H9 (cell line): Measurements from ENCODE around the gene ARHGEF25. TPM values are rescaled to one million over a fixed set of nuclear protein-coding genes. Genes with fewer than 3 reads are reported as not detected.

Source experiments
- DNase-seq: peaks from one replicate; pipeline ENCODE4 v3.0.0-alpha.2; 2017
- H2AFZ ChIP-seq: one replicate; pipeline ENCODE4 v1.6.1; 2013; ENCODE audit warnings: mild to moderate bottlenecking, low read length, control low read depth, moderate library complexity
- H2AK5ac ChIP-seq: 2 replicates; pipeline ENCODE4 v1.6.1; 2013; ENCODE audit warnings: low read length, control low read depth, mixed read lengths; ENCODE audit not compliant: insufficient read length
- H2BK120ac ChIP-seq: one replicate; pipeline ENCODE4 v1.6.1; 2013; ENCODE audit warnings: low read depth, mild to moderate bottlenecking, low read length, control low read depth, inconsistent platforms; ENCODE audit not compliant: poor library complexity, severe bottlenecking
- H2BK12ac ChIP-seq: 2 replicates; pipeline ENCODE4 v1.6.1; 2013; ENCODE audit warnings: low read length, control low read depth, mixed read lengths, low read depth; ENCODE audit not compliant: insufficient read length
- H2BK15ac ChIP-seq: 2 replicates; pipeline ENCODE4 v1.6.1; 2013; ENCODE audit warnings: low read depth, low read length, control low read depth
- H2BK20ac ChIP-seq: one replicate; pipeline ENCODE4 v1.6.1; 2013; ENCODE audit warnings: low read depth, mild to moderate bottlenecking, low read length, control low read depth, inconsistent platforms; ENCODE audit not compliant: poor library complexity, severe bottlenecking
- H2BK5ac ChIP-seq: 2 replicates; pipeline ENCODE4 v1.6.1; 2013; ENCODE audit warnings: low read length, control low read depth, mixed read lengths; ENCODE audit not compliant: insufficient read length
- H3K14ac ChIP-seq: 2 replicates; pipeline ENCODE4 v1.6.1; 2013; ENCODE audit warnings: low read length, control low read depth; ENCODE audit not compliant: insufficient read depth
- H3K18ac ChIP-seq: 2 replicates; pipeline ENCODE4 v1.6.1; 2013; ENCODE audit warnings: low read depth, mild to moderate bottlenecking, mixed read lengths, low read length, control low read depth; ENCODE audit not compliant: insufficient read length
- H3K23ac ChIP-seq: 2 replicates; pipeline ENCODE4 v1.6.1; 2013; ENCODE audit warnings: low read length, control low read depth, mixed read lengths, low read depth; ENCODE audit not compliant: insufficient read length
- H3K23me2 ChIP-seq: 2 replicates; pipeline ENCODE4 v1.6.1; 2013; ENCODE audit warnings: low read depth, mild to moderate bottlenecking, mixed read lengths, low read length, control low read depth; ENCODE audit not compliant: insufficient read length, poor library complexity, severe bottlenecking
- H3K27ac ChIP-seq: 2 replicates; pipeline ENCODE4 v1.5.1; 2013; ENCODE audit warnings: low read length, control low read depth, mixed read lengths, low read depth; ENCODE audit not compliant: insufficient read length
- H3K27me3 ChIP-seq: 2 replicates; pipeline ENCODE4 v1.6.1; 2013; ENCODE audit warnings: low read length, control low read depth, inconsistent platforms; ENCODE audit not compliant: insufficient read depth
- H3K4ac ChIP-seq: 2 replicates; pipeline ENCODE4 v1.6.1; 2013; ENCODE audit warnings: low read depth, mild to moderate bottlenecking, control low read depth, inconsistent platforms, low read length, moderate library complexity
- H3K4me1 ChIP-seq: 2 replicates; pipeline ENCODE4 v1.6.1; 2013; ENCODE audit warnings: low read length, control low read depth, inconsistent platforms; ENCODE audit not compliant: insufficient read depth
- H3K4me2 ChIP-seq: 2 replicates; pipeline ENCODE4 v1.6.1; 2013; ENCODE audit warnings: low read length, control low read depth, mixed read lengths; ENCODE audit not compliant: insufficient read length, insufficient read depth
- H3K56ac ChIP-seq: 2 replicates; pipeline ENCODE4 v1.6.1; 2013; ENCODE audit warnings: low read depth, mild to moderate bottlenecking, mixed read lengths, low read length, control low read depth; ENCODE audit not compliant: insufficient read length
- H3K79me1 ChIP-seq: 2 replicates; pipeline ENCODE4 v1.6.1; 2013; ENCODE audit warnings: low read depth, mild to moderate bottlenecking, moderate library complexity, low read length, control low read depth, inconsistent platforms; ENCODE audit not compliant: insufficient read depth, poor library complexity, severe bottlenecking
- H3K79me2 ChIP-seq: 2 replicates; pipeline ENCODE4 v1.6.1; 2013; ENCODE audit warnings: low read length, control low read depth, inconsistent platforms; ENCODE audit not compliant: insufficient read depth
- H3K9ac ChIP-seq: 2 replicates; pipeline ENCODE4 v1.6.1; 2013; ENCODE audit warnings: low read length, control low read depth, mixed read lengths; ENCODE audit not compliant: insufficient read length; ENCODE audit errors: extremely low read depth
- H3K9me3 ChIP-seq: one replicate; pipeline ENCODE4 v1.6.1; 2013; ENCODE audit warnings: low read depth, low read length, inconsistent platforms; ENCODE audit not compliant: control insufficient read depth
- H3T11ph ChIP-seq: one replicate; pipeline ENCODE4 v1.6.1; 2013; ENCODE audit warnings: mild to moderate bottlenecking, low read length, control low read depth, inconsistent platforms
- H4K20me1 ChIP-seq: one replicate; pipeline ENCODE4 v1.6.1; 2013; ENCODE audit not compliant: control insufficient read depth, insufficient read length, insufficient read depth
- H4K5ac ChIP-seq: 2 replicates; pipeline ENCODE4 v1.6.1; 2013; ENCODE audit warnings: low read depth, mild to moderate bottlenecking, mixed read lengths, low read length, control low read depth; ENCODE audit not compliant: insufficient read length
- H4K8ac ChIP-seq: replicated peaks from 2 replicates; pipeline ENCODE4 v1.6.1; 2013; ENCODE audit warnings: low read length, control low read depth, mixed read lengths, low read depth; ENCODE audit not compliant: insufficient read length
- H4K91ac ChIP-seq: 2 replicates; pipeline ENCODE4 v1.6.1; 2013; ENCODE audit warnings: low read depth, mild to moderate bottlenecking, moderate library complexity, mixed read lengths, low read length, control low read depth; ENCODE audit not compliant: insufficient read length
- H3K27ac Mint-ChIP-seq, 3 experiments: 2 replicates in 2 of 3; 3 replicates in 1 of 3; pipeline ENCODE4 v1.8.0; 2020 to 2021; ENCODE audit warnings: mixed read lengths in 3 of 3, mild to moderate bottlenecking in 1 of 3, moderate library complexity in 1 of 3
- H3K27me3 Mint-ChIP-seq: 2 replicates; pipeline ENCODE4 v1.8.0; 2021; ENCODE audit warnings: low read depth, mild to moderate bottlenecking, moderate library complexity, mixed read lengths
- H3K36me3 Mint-ChIP-seq, 3 experiments: 2 replicates in 2 of 3; 3 replicates in 1 of 3; pipeline ENCODE4 v1.8.0; 2020 to 2021; ENCODE audit warnings: low read depth in 3 of 3, mixed read lengths in 3 of 3; ENCODE audit not compliant: insufficient read depth in 1 of 3
- H3K4me1 Mint-ChIP-seq, 2 experiments: 2 replicates each; pipeline ENCODE4 v1.8.0; 2020; ENCODE audit warnings: mixed read lengths in 2 of 2
- H3K4me3 Mint-ChIP-seq, 2 experiments: 2 replicates in 1 of 2; 3 replicates in 1 of 2; pipeline ENCODE4 v1.8.0; 2020 to 2021; ENCODE audit warnings: mild to moderate bottlenecking in 2 of 2, mixed read lengths in 2 of 2, moderate library complexity in 1 of 2
- H3K9me3 Mint-ChIP-seq, 2 experiments: 2 replicates in 1 of 2; 3 replicates in 1 of 2; pipeline ENCODE4 v1.8.0; 2020; ENCODE audit warnings: mild to moderate bottlenecking in 2 of 2, mixed read lengths in 2 of 2, moderate library complexity in 1 of 2
- CTCF ChIP-seq: fragments of 200-600 bp; sonication (generic); conservative IDR thresholded peaks from 3 replicates; pipeline ENCODE4 v1.8.0; 2021; ENCODE audit warnings: antibody characterized with exemption, mild to moderate bottlenecking
- WGBS: extraction: QIAGEN DNeasy Blood & Tissue Kit; methylation state at CpG from one replicate; pipeline ENCODE4 v1.1.7; 2013; ENCODE audit warnings: missing lambda C conversion rate, low lambda C conversion rate, mixed read lengths; ENCODE audit not compliant: insufficient read length; ENCODE audit errors: extremely low coverage; 5-methylcytosine and 5-hydroxymethylcytosine counted together
- total RNA-seq: library from RNA; stranded (reverse); gene quantifications from 2 replicates; pipeline ENCODE4 v1.2.1, GENCODE V29; 2021

Gene ARHGEF25
- total RNA-seq, 1 experiment from 2014 or later = 22.6 TPM

- no peak for DNase-seq
- H3K9me3 ChIP-seq = no peaks in the 10 kb centered on the region
- peak overlapping the region; percentile 89 for H3K4me2 ChIP-seq
- peak overlapping the region in 2 of 3 experiments; percentile 73 to 94; a peak in 3 of 7 replicates for H3K27ac Mint-ChIP-seq
- H2AFZ ChIP-seq = no peak overlapping the region
- no peaks in the 10 kb centered on the region for H4K20me1 ChIP-seq
- peak overlapping the region in 1 of 2 experiments; percentile 90; a peak in 1 of 5 replicates for H3K4me3 Mint-ChIP-seq
- no peak overlapping the region for H2BK120ac ChIP-seq
- no peak overlapping the region for H4K91ac ChIP-seq
- no peak for TF ChIP-seq CTCF
- H2BK20ac ChIP-seq = no peak overlapping the region
- no peaks in the 10 kb centered on the region for H3K79me1 ChIP-seq
- H2BK12ac ChIP-seq = no peak overlapping the region
- H4K8ac ChIP-seq = no peak overlapping the region
- H3K18ac ChIP-seq = no peak overlapping the region
- no peak overlapping the region for H2BK5ac ChIP-seq
- no peak overlapping the region for H2AK5ac ChIP-seq
- H3K4me1 ChIP-seq = peaks cover 3% of the 10 kb centered on the region
- peaks cover 19 to 22% of the 10 kb centered on the region in 2 experiments for H3K4me1 Mint-ChIP-seq
- no peak overlapping the region for H3K9ac ChIP-seq
- peaks cover 14% of the 10 kb centered on the region for H3K23me2 ChIP-seq
- no peak overlapping the region for H3T11ph ChIP-seq
- H3K36me3 Mint-ChIP-seq = peaks cover 12 to 59% (median 40%) of the 10 kb centered on the region in 3 experiments
- H3K14ac ChIP-seq = no peak overlapping the region
- H2BK15ac ChIP-seq = no peak overlapping the region
- H3K27me3 Mint-ChIP-seq = no peaks in the 10 kb centered on the region
- no peaks in the 10 kb centered on the region; a peak in 1 of 5 replicates for H3K9me3 Mint-ChIP-seq
- no peaks in the 10 kb centered on the region for H3K27me3 ChIP-seq
- H3K56ac ChIP-seq = no peak overlapping the region
- no peak overlapping the region for H3K23ac ChIP-seq
- WGBS = no CpG with 5 or more reads among the region's 2 CpGs
- H3K4ac ChIP-seq = no peak overlapping the region
- H4K5ac ChIP-seq = no peak overlapping the region
- H3K27ac ChIP-seq = no peak overlapping the region
- no peaks in the 10 kb centered on the region for H3K79me2 ChIP-seq
Measured at GRCh38 chr12:57603324-57603723, 7.9 kb upstream of the ARHGEF25 start.
